VCaP (cell line): ENCODE measurements around the gene OR2F1.
"Not testable (repeated sequence)": the region's sequence is repeated elsewhere in the genome, so short reads cannot be mapped to it uniquely, and the experiment has no call there.

Experiments used
- H3K27ac ChIP-seq: fragments of 450-650 bp; 2 replicates; pipeline ENCODE4 v1.5.1; 2017
- CTCF ChIP-seq: fragments of 450-650 bp; conservative IDR thresholded peaks from 2 replicates; pipeline ENCODE4 v1.5.1; 2017; ENCODE audit warnings: mild to moderate bottlenecking, moderate library complexity

The OR2F1 gene

GRCh38 chr7:144009361-144009760 is 54.7 kb downstream of the OR2F1 start:
- TF ChIP-seq CTCF: no peak
- no peak overlapping the region for H3K27ac ChIP-seq

- not testable (repeated sequence) for H3K27ac ChIP-seq
Measured at GRCh38 chr7:144010061-144010460, 55.4 kb downstream of the OR2F1 start.

GRCh38 chr7:144010821-144011220 is 56.2 kb downstream of the OR2F1 start:
- not testable (repeated sequence) for H3K27ac ChIP-seq

GRCh38 chr7:144011458-144012230 is 57.0 kb downstream of the OR2F1 start:
- no peak overlapping the region for H3K27ac ChIP-seq
- TF ChIP-seq CTCF: peak; percentile 74
